Stimulated activated CD4-positive, alpha-beta T cell treated with anti-CD3 and anti-CD28 coated beads, Interleukin-1b, Interleukin-23, amount 100 ng/mL, for 48 hours (primary cell): ENCODE results near the gene RALGAPA2.

Source experiments
- DNase-seq: peaks from one replicate; pipeline ENCODE4 v3.0.0-alpha.2; 2020

The RALGAPA2 gene

GRCh38 chr20:20491110-20491783 is 221.2 kb downstream of the RALGAPA2 start:
- peak; percentile 53 for DNase-seq

- DNase-seq: no peak
These were observed 221.8 kb downstream of the RALGAPA2 start for GRCh38 chr20:20490673-20491072.

DNA sequence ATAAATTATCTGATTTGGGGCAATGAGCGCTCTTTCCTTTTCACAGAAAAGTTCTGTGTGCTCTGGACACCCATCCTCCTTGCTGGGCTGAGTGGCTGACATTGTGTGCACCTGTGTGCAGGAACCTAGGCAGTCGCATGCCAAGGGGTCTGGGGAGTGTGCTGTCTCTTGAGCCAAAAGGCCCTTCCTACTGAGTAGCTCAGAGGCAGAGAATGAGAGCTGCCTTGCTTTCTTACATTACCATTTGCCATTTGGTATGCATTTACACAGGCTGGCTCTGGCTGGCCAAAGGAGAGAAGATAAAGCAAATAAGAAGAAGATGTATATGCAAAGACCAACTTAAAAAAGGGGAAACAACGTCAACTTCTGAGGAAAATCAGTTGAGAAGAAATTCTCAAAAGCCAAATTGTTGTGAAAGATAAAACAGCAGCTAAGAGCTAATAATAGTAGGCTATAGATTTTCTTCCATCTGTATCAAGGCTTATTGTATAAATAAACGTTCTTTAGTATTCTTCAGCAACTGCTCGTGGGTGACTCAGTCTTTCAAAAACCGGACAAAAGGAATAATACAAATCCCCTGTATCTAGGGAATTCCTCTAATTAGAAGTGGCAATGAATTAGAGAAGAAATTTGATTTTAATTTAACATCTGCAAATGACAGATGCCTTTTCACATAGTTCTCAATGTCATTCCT is 222.6 kb downstream of the RALGAPA2 start:
- DNase-seq: no peak

DNA sequence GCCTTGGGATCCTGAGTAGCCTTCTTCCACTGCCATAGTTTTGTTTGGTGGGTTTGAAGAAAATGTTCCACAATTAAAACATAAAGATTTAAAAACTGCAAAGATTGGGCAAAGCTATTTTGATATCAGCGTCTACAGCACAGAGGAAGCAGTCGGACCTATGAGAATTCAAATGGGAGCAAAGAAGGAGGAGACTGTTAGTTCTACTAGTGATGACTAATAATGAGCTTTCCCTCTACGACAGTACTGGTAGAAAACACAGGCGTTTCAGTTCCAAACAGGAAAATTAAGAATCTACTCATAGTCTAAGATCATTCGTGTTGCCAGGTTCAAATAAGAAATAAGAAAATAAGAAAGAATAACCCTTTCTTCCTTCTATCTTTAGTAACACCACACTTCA is 223.4 kb downstream of the RALGAPA2 start:
- DNase-seq: no peak

GRCh38 chr20:20488388-20488787 is 224.1 kb downstream of the RALGAPA2 start:
- no peak for DNase-seq

DNA sequence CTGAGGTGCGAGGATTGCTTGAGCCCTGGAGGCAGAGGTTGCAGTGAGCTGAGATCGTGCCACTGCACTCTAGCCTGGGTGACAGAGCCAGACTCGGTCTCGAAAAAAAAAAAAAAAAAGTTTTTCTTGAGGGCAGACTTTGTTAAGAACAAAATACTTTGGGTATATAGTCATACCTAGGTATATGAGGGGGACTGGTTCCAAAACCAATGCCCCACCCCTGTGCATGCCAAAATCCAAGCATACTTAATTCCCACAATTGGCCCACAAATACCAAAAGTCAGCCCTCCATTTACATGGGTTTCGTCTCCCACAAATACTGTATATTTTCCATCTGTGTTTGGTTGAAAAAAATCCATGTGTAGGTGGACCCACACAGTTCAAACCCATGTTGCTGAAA is 224.6 kb downstream of the RALGAPA2 start:
- DNase-seq: peak; percentile 52

DNA sequence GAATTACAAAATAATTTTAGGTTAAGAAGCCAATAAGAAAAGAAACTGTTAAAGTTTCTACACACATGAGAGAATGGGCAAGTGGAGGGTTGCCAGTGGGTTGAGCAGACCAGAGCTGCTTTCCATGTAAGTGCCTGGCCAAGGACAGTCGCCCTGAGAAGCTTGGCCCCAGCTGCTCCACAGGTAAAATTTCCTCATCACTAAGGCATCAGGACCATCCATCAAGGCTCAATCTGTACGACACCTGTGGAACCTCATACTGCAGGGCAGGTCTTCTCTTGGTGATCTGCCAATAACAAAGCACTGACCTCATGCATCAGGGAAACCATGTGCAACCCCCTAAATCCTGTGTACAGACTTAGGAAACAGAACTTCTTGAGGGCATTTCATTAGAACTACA is 229.1 kb downstream of the RALGAPA2 start:
- no peak for DNase-seq

GRCh38 chr20:20482453-20482852 is 230.0 kb downstream of the RALGAPA2 start:
- no peak for DNase-seq

GRCh38 chr20:20480689-20481088 is 231.8 kb downstream of the RALGAPA2 start:
- DNase-seq: no peak

GRCh38 chr20:20480126-20480525 is 232.3 kb downstream of the RALGAPA2 start:
- DNase-seq: no peak

- no peak for DNase-seq
These were observed 234.9 kb downstream of the RALGAPA2 start for GRCh38 chr20:20477444-20478041.

DNA sequence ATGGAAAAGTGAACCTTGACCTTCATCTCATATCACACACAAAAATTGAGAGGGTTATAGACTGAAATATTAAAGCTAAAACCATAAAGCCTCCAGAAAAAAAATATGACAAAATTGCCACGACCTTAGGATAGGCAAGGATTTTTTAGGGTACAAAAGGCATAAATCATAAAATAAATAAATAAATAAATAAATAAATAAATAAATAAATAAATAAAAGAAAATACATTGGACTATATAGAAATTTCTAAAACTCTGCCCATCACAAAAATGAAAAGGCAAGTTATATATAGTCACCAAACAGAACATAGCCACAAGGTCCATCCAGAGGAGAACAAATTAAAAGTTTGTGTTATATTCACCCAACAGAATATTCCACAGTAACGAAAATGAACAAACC is 235.9 kb downstream of the RALGAPA2 start:
- no peak for DNase-seq

DNA sequence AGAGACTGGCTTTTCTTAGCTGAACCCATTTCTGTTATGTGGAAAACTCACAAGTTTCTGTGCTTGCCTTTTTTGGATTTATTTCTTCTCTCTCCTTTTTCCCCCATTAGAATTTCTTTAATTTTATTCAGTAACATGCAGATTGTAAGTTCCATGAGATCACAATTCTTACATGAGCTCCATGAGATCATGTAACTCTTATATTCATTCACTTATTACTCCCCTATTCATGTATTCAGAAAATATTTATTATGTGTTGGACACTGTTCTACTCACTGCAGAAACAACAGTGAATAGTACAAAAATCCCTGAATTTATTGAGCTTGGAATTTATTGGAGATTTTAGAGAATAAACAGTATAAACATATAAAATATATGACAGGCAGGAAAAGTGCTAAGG is 238.8 kb downstream of the RALGAPA2 start:
- DNase-seq: no peak

- DNase-seq: no peak
These were observed 239.7 kb downstream of the RALGAPA2 start for GRCh38 chr20:20472684-20473274.

DNA sequence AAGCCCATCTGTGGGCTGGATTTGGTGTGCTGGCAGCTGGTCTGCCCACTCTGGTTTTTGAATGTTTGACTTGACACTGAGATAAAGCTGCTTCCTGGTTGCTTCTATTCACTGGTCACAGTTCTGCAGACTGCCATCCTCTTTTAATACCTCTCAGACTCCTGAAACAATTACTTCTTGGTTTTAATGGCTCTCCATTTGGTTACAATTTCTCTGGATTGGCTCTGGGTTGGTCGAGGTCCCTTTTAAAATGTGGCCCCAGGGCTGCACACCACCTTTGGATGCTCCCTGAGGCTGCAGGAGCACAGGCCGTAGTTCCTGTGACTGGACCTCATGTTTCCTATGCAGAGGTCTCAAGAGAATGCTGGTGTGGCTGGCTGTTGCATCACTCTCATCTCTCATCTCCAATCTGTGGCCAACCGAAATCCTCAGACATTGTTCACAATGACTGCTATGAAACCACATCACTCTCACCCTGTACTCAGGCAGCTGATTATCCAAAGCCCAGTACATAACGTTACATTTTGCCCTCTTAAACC is 246.0 kb downstream of the RALGAPA2 start:
- DNase-seq: peak; percentile 30

DNA sequence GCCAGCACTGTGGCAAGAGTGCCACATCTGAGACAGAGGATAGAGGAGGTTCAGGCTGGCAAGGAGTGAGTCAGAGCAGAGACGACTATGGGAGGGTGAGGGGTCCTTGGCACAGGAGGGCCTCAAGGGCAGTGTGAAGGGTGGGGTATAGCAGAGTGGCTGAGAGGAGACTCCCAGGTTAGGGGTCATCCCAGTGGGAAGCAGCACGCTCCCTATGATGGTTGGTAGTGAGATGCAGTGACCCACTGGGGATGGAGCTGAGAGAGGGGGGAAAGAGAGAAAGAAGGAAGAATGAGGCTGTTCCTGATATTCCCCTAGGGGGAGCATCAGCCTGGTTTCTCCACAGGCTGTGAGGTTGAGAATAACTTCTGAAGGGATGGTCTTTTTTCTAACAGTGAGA is 247.2 kb downstream of the RALGAPA2 start:
- DNase-seq: no peak

GRCh38 chr20:20463933-20464374 is 248.5 kb downstream of the RALGAPA2 start:
- no peak for DNase-seq

- DNase-seq: no peak
These were observed 250.3 kb downstream of the RALGAPA2 start for GRCh38 chr20:20462185-20462584.

- no peak for DNase-seq
These were observed 250.9 kb downstream of the RALGAPA2 start for GRCh38 chr20:20461551-20461950.

- DNase-seq: no peak
These were observed 252.7 kb downstream of the RALGAPA2 start for GRCh38 chr20:20459726-20460125.

GRCh38 chr20:20457392-20458126 is 254.9 kb downstream of the RALGAPA2 start:
- no peak for DNase-seq

DNA sequence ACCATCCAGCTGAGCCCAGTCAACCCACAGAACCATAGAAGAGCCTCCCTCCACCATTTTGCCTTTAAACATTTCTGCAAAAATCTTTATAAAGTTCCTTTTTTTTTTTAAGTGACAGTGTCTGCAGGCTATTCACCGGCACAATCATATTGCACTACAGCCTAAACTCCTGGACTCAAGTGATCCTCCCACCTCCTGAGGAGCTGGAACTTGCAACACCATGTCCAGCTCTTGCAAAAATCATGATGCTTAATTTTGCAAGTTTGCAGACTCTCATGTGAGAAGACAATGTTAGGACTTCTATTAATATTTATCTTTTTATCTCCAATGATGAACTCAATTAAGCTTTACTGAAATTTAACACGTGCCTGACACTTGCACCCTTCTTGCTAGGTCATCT is 255.7 kb downstream of the RALGAPA2 start:
- DNase-seq: no peak

DNA sequence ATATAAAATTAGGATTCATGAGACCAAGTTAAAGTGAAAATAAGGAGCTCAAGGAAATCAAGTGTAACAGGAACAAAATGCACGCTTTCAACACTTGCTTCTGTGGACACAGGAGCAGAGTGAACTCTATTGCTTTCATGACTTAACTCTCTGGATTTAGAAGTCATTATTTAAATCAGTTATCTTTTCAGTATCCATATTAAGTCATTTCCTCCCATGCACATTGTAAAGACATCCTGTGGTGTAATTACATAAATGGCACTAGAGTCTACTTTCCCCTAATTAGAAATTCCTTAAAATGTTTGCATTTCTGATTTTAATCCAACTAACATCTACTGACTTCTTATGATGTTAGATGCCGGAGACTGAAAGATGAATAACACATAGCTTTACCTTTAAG is 256.5 kb downstream of the RALGAPA2 start:
- no peak for DNase-seq
